Right lung (tissue), 5 donors: Measurements from ENCODE around the gene EEFSEC. TPM values are rescaled to one million over a fixed set of nuclear protein-coding genes. Genes with fewer than 3 reads are reported as not detected.

Source experiments
- DNase-seq, 2 donors: peaks; one replicate each; pipeline ENCODE4 v3.0.0-alpha.2; 2013
- polyA plus RNA-seq, 5 donors: library from polyadenylated mRNA; unstranded; fragments of 120-200 nt; gene quantifications; one replicate each; pipeline versions ENCODE4 v1.2.1 to v1.2.3, GENCODE V29; 2013; ENCODE audit warnings: inconsistent platforms in 1 of 5, low replicate concordance in 1 of 5; ENCODE audit not compliant: insufficient read length in 5 of 5, insufficient read depth in 1 of 5

The EEFSEC gene
- polyA plus RNA-seq, 5 donors, result 17.5 to 28.6 (median 18.8) TPM

GRCh38 chr3:128348805-128349531 lies 195.7 kb downstream of the EEFSEC start:
- no peak for DNase-seq

DNA sequence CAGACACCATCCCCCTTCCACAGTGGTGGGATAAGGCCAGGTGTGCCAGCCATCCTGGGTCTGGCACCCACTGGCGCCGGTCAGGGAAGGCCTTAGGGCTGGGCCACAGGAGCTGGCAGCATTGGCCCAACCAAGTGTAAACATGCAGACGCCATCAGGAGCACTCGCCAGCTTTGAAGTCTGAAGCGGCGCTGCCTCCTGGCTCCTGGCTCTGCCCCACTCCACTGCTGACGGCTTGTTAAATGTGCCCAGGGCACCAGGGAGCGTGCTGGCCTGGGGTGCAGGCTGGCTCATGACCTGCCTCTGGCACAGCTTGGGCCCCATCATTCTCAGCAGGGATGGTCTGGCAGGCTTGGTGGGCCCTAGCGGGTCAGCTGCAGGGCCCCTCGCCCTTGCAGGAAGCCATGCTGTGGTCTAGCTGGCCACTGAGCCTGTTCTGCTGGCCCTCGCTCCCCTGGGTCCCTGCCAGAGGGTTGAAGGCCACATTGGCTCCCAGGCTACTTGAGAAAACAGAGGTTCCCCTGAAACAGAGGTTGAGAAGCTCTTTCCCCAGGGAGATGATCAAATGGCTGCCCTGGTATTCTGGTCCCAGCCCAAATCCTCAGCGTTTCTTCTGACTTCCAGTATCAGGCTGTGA lies 196.8 kb downstream of the EEFSEC start:
- DNase-seq, result no peak

DNA sequence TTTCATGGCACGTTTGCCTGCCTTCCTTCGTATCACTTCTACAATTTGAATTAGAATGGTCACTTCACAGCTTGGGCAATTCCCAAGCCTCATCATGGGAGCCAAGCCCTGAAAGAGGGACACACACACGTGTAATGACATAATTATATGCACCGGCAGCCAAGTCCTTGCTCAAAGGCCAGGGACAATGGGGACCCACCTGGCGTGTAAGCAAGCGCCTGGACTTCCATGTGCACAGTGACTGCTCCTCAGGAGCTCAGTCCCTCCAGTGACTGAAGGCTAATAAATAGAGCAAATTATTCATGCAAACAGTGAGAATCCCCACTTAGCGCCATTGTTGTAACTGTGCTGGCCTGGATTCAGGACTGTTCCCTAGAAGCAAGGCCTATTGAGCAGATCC lies 198.3 kb downstream of the EEFSEC start:
- DNase-seq, result no peak

DNA sequence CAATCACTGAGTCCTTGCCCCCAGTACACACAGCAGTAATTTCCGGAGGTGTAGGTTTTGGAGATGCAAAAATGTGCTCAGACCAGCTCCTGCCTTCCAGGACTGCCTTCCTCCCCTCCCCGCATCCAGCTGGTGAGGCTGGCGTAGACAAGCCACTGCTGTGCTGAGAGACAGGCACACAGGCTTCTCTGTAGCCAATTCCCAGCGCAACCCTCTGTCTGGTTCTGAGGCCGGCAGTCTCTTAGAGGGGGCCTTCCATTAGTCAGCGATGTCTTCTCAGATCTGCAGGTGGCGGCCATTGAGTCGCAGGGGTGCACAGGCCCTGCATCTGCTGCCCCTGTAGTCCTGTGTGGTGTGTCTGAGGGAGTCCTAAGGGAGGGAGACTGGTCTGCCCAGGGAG lies 199.0 kb downstream of the EEFSEC start:
- no peak for DNase-seq

GRCh38 chr3:128353361-128353965 lies 200.2 kb downstream of the EEFSEC start:
- DNase-seq, result no peak

DNA sequence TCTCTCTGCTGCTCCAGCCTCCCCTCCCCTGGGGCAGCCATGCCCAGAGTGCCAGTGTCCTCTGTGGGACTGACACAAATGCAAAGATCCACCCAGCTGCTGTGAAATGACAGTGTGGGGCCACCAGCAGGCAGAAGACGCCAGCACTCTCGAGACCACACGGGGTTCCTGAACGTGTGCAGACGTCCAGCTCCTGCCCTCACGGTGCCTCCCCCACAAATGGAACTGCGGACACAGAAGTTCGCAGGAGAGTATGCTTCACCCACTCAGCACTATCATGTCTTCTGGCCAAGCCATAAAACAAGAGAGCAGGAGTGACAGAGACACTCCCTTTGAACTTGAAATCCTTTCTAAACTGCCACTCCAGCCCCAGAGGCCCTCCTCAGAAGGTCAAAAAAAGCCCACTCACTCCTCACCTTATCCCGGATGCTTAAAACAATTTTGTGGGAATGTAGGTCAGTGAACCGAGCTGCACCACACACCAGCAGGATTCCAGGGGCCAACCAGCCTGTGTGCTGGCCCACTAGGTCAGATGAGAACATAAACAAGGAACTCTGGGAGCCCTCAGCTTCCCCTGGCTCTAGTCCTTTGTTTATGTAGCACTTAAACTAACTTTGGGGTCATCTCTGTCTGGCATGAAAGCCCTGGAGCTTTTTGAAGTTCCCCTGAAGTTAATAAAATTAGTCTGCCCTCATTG lies 200.9 kb downstream of the EEFSEC start:
- DNase-seq, result no peak

GRCh38 chr3:128354788-128355542 lies 201.7 kb downstream of the EEFSEC start:
- no peak for DNase-seq

GRCh38 chr3:128355543-128355919 lies 202.2 kb downstream of the EEFSEC start:
- DNase-seq, result no peak

DNA sequence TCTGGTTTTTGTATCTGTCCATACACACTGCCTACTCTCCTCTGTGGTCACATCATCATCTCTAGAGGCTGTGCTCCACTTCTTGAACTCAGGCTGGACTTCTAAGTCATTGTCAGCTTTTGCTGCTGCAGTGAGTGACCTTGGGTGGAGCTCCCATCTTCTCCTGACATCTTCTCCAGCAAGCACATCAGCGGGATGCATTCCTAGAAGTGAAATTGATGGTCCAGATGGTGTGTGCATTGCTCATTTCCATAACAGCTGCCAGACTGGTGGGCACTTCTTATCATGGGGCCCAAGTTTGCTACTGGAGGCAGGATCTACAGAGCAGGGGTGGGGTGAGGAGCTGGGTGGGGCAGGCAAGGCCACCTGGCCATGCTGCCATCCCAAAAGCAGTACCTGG lies 203.5 kb downstream of the EEFSEC start:
- DNase-seq, result no peak

DNA sequence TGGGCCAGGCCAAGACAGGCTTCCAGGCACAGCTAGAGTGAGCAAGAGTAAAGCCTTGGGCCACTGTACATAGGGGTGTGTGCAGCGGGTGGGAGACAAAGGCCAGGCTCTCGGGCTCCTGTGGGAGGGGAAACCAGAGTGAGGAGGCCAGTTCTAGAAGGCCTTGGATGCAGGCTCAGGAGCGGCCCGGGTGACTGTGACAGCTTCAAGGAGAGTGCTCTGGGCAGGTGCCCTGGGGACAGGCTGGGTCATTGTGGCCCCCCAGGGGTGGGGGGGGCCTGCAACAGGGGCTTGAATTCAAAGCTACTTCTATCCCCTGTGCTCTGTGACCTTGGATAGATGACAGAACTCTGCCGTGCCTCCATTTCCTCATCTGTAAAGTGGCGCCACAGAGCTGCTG lies 204.3 kb downstream of the EEFSEC start:
- DNase-seq, result no peak

- no peak for DNase-seq
These were observed 205.0 kb downstream of the EEFSEC start for GRCh38 chr3:128358156-128358895.

DNA sequence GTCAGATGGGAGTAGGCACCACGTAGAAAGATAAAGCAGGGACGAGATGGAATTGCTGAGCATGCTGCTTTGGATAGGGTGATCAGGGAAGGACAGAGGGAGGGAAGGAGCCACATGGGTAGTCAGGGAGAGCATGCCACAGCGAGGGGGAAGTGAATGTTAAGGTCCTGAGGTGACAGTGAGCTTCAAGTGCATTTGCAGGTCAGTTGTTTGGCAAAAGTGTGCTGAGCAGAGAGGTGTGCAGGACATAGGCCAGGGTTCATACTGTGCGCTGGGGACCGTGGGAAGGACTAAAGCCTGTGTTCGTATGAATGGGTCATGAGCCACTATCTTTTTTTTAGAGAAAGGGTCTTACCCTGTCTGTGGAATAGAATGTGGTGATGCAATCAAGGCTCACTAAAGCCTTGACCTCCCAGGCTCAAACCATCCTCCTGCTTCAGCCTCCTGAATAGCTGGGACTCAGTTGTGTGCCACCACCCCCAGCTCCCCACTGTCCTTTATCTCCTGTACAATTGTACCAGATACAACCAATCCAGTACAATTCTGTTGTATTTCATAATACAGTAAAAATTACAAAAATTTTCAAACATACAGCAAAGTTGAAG lies 205.9 kb downstream of the EEFSEC start:
- DNase-seq, result no peak

GRCh38 chr3:128359846-128360642 lies 206.8 kb downstream of the EEFSEC start:
- no peak for DNase-seq

- DNase-seq, result no peak
These were observed 207.5 kb downstream of the EEFSEC start for GRCh38 chr3:128360705-128361271.

DNA sequence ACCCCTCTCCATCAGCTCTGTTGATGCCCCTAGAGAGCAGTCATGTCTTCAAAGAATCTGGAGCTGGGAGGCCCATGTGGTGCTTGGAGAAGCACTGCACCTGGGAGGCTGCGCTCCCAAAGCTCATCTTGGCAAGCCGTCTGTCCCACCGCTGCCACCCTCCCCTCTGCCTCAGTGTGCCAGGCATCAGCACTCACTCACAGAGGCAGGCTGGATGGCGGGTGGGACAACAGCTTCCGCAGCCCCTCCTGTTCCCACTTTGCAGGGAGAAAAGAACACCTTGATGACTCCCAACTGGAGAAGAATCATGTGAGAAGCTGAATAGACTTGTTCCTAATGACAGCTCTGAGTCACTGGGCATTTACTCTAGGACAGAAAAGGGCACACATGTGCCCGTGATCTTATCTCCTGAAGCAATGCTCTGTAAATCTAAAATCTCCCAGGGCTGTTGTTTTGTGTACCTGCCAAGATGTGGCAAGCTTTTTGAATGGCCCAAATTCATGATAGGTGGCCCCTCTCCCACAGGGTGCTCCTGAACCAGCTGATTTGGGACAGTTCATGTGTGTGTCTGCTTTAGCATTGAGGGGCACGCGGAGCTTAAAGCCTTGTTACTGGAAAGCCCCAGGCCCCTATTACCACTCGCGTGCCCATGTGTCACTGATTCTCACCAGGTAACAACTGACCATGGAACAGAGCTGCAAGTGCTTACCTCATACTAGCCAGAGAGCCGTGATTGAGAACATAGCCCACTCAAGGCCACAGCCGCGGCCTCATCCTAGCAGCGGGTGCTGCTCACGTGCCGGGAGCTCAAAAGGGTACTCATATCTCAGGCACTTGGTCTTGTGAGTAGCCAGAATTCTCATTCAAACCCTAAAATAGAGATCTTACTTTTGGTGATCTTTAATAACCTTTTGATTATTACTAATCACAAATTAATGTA lies 209.0 kb downstream of the EEFSEC start:
- no peak for DNase-seq

DNA sequence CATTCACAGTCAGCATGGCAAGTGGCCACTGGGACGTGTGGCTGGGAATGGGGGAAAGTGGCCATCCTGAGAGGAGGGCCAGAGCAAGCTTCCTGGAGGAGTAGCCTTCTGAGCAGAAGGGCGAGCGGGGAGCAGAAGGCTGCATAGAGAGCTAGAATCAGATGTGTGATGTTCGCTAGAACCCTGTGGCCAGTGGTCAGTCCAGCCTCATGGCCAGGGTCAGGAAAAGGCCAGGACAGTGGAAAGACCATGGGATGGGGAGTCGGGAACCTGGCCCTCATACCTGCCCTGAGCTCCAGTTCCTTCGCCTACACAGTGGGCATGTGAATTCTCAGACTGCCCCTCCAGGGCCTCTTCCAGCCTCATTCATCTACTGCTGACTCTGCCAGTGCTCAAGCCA lies 211.0 kb downstream of the EEFSEC start:
- DNase-seq, result no peak

DNA sequence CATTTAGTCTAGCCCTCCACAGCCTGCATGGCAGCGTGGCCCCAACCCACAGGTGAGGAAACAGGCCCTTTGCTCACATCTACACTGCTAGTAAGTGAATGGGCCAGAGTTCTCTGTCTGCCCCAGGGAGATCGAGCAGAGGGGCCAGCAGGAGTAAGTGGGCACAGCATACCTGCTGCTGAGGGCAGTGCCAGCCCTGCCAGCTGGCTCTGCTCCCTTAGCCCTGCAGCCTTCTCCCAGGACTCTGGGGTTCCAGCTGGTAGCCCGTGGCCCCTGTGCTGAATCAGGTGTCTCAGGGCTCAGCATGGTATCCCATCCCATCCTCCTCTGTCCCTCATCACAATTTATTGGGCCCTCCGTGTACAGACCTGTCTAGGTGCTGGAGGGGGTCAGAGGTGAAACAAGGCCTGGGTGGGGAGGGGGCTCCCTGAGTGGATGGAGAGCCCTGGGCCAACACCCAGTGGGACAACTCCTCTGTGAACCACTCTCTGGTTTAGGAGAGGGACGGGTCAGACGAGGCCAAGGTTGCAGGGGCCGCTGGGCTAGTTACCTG lies 211.6 kb downstream of the EEFSEC start:
- DNase-seq, result no peak

DNA sequence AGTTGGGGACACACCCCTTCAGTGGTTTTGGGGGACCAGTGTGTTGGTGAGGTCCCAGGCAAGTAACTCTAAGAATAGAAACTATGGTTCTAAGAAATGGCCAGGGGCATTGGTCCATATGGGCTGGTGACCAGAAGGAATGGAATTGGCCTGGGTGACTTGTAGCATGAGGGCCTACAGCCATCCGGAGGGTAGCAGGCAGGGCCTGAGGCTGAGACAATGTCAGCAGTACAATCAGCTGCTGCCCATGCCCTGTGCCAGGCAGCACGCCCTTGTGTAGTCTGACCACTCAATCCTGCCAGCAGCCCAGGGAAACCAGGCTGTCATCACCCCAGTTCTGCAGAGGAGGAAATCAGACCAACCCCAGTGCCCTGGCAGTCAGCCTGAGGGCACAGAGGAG lies 212.9 kb downstream of the EEFSEC start:
- DNase-seq, result no peak
